Gastrocnemius medialis (tissue), 4 donors: ENCODE measurements around the gene NELL2. TPM values are rescaled to one million over a fixed set of nuclear protein-coding genes. Genes with fewer than 3 reads are reported as not detected.

Source experiments
- ATAC-seq, 2 donors: fragments of 150-250 bp; one replicate each; pipeline ENCODE4 v1.9.1; 2016
- DNase-seq, 2 donors: peaks; one replicate each; pipeline ENCODE4 v3.0.0-alpha.2; 2019
- H3K27ac ChIP-seq, 4 donors: fragments of 200-600 bp; sonication (generic); 1 replicate in 1 of 4; 2 replicates in 3 of 4; pipeline ENCODE4 v1.5.1; 2016 to 2018; ENCODE audit warnings: mild to moderate bottlenecking in 2 of 4, moderate library complexity in 1 of 4
- H3K27me3 ChIP-seq, 3 donors: fragments of 200-600 bp; sonication (generic) in 2 of 3; 1 replicate in 1 of 3; 2 replicates in 2 of 3; pipeline versions ENCODE4 v1.5.1 to v1.6.0; 2016 to 2019; ENCODE audit warnings: mild to moderate bottlenecking in 1 of 3, moderate library complexity in 1 of 3
- H3K36me3 ChIP-seq, 2 donors: fragments of 200-600 bp; sonication (generic) in 1 of 2; one replicate each; pipeline ENCODE4 v1.5.1; 2017 to 2018
- H3K4me1 ChIP-seq, 2 donors: fragments of 200-600 bp; sonication (generic) in 1 of 2; one replicate each; pipeline ENCODE4 v1.5.1; 2016 to 2017; ENCODE audit warnings: mild to moderate bottlenecking in 2 of 2
- H3K4me3 ChIP-seq, 4 donors: fragments of 200-600 bp; sonication (generic) in 3 of 4; 1 replicate in 1 of 4; 2 replicates in 3 of 4; pipeline ENCODE4 v1.5.1; 2016 to 2019; ENCODE audit warnings: mild to moderate bottlenecking in 2 of 4
- H3K9me3 ChIP-seq, 3 donors: fragments of 200-600 bp; sonication (generic) in 2 of 3; 1 replicate in 1 of 3; 2 replicates in 2 of 3; pipeline ENCODE4 v1.5.1; 2016 to 2019
- CTCF ChIP-seq, 5 experiments: fragments of 450-650 bp in 3 of 5; fragments of 200-600 bp in 2 of 5; sonication (generic) in 2 of 5; IDR thresholded peaks in 4 of 5; conservative IDR thresholded peaks in 1 of 5; 1 replicate in 4 of 5; 2 replicates in 1 of 5; pipeline ENCODE4 v1.5.1; 2016 to 2019; ENCODE audit warnings: antibody characterized with exemption in 5 of 5, mild to moderate bottlenecking in 3 of 5, moderate library complexity in 3 of 5
- POLR2A ChIP-seq, 2 donors: fragments of 450-650 bp; IDR thresholded peaks; one replicate each; pipeline ENCODE4 v1.6.1; 2017; ENCODE audit warnings: antibody characterized with exemption in 2 of 2, mild to moderate bottlenecking in 2 of 2, moderate library complexity in 2 of 2
- in situ Hi-C, 4 donors: fragments of 200-750 bp; cut with MboI; loops; one replicate each; pipeline versions ENCODE4 v1.15.0 to v1.8.0; 2017; ENCODE audit warnings: low sequenced_read_pairs in 4 of 4
- intact Hi-C: fragments of 100-400 bp; cut with DNase I; formaldehyde crosslinking; loops from one replicate; pipeline ENCODE4 v1.15.1; 2023; ENCODE audit warnings: low total_unique reads
- total RNA-seq, 4 donors: library from RNA; depleted of rRNA; stranded (reverse); fragments of >200 nt; gene quantifications; one replicate each; pipeline versions ENCODE4 v1.1.0 to v1.2.3, GENCODE V29; 2016

Gene NELL2
- total RNA-seq, 4 donors from 2014 or later: 0.58 to 0.82 TPM; not detected in 2

GRCh38 chr12:44852483-44852882 lies 23.6 kb downstream of the NELL2 start:
- Histone ChIP-seq H3K36me3 (no peaks in the 10 kb centered on the region), H3K27me3 (no peaks in the 10 kb centered on the region), H3K9me3 (no peaks in the 10 kb centered on the region), H3K4me3 (no peak overlapping the region), H3K27ac (no peak overlapping the region), H3K4me1 (no peaks in the 10 kb centered on the region)
- no peak for TF ChIP-seq POLR2A (IDR thresholded peaks at IDR 0.05)
- TF ChIP-seq CTCF (IDR thresholded peaks at IDR 0.05 in 4 of 5, conservative IDR thresholded peaks at IDR 0.05 in 1 of 5): no peak
- ATAC-seq (no peak), DNase-seq (no peak)
- in situ Hi-C loops (no loop called here), intact Hi-C loops (no loop called here)

- intact Hi-C loops (no loop called here), in situ Hi-C loops (no loop called here)
- Histone ChIP-seq H3K36me3 (no peaks in the 10 kb centered on the region), H3K4me3 (no peak overlapping the region), H3K9me3 (no peaks in the 10 kb centered on the region), H3K27ac (no peak overlapping the region), H3K27me3 (no peaks in the 10 kb centered on the region), H3K4me1 (no peaks in the 10 kb centered on the region)
- no peak for TF ChIP-seq CTCF (IDR thresholded peaks at IDR 0.05 in 4 of 5, conservative IDR thresholded peaks at IDR 0.05 in 1 of 5)
- TF ChIP-seq POLR2A (IDR thresholded peaks at IDR 0.05): no peak
- DNase-seq: no peak
- no peak for ATAC-seq
Measured at GRCh38 chr12:44851586-44851985, 24.5 kb downstream of the NELL2 start.

- H3K4me3 ChIP-seq: no peak overlapping the region
- ATAC-seq: no peak
- H3K27ac ChIP-seq: no peak overlapping the region
- no peak for DNase-seq
- no peaks in the 10 kb centered on the region for H3K27me3 ChIP-seq
- H3K4me1 ChIP-seq: no peaks in the 10 kb centered on the region
- no peaks in the 10 kb centered on the region for H3K36me3 ChIP-seq
- in situ Hi-C loops (no loop called here), intact Hi-C loops (no loop called here)
- no peak for TF ChIP-seq POLR2A (IDR thresholded peaks at IDR 0.05)
- TF ChIP-seq CTCF (IDR thresholded peaks at IDR 0.05 in 4 of 5, conservative IDR thresholded peaks at IDR 0.05 in 1 of 5): no peak
- H3K9me3 ChIP-seq: no peaks in the 10 kb centered on the region
Measured at GRCh38 chr12:44848703-44849085, 27.4 kb downstream of the NELL2 start.

- Histone ChIP-seq H3K4me1 (no peaks in the 10 kb centered on the region), H3K36me3 (no peaks in the 10 kb centered on the region), H3K9me3 (no peaks in the 10 kb centered on the region), H3K27me3 (no peaks in the 10 kb centered on the region), H3K4me3 (no peak overlapping the region), H3K27ac (no peak overlapping the region)
- ATAC-seq (no peak), DNase-seq (no peak)
- no peak for TF ChIP-seq POLR2A (IDR thresholded peaks at IDR 0.05)
- intact Hi-C loops (no loop called here), in situ Hi-C loops (no loop called here)
Measured at GRCh38 chr12:44847888-44848702, 28.0 kb downstream of the NELL2 start.

GRCh38 chr12:44847403-44847802 lies 28.7 kb downstream of the NELL2 start:
- intact Hi-C loops: no loop called here

More at GRCh38 chr12:44847403-44847802, 28.7 kb downstream of the NELL2 start:
- Histone ChIP-seq H3K27me3 (no peaks in the 10 kb centered on the region), H3K36me3 (no peaks in the 10 kb centered on the region), H3K27ac (no peak overlapping the region), H3K4me1 (no peaks in the 10 kb centered on the region), H3K4me3 (no peak overlapping the region), H3K9me3 (no peaks in the 10 kb centered on the region)
- no peak for ATAC-seq
- in situ Hi-C loops: no loop called here
- TF ChIP-seq POLR2A (IDR thresholded peaks at IDR 0.05) (no peak), CTCF (IDR thresholded peaks at IDR 0.05 in 4 of 5, conservative IDR thresholded peaks at IDR 0.05 in 1 of 5) (no peak)
- no peak for DNase-seq
